Mesothelial cell of epicardium (in vitro differentiated cells): ENCODE data around the gene GPR3. TPM values are rescaled to one million over a fixed set of nuclear protein-coding genes. Genes with fewer than 3 reads are reported as not detected.

Source experiments
- DNase-seq, 2 experiments: peaks; one replicate each; pipeline ENCODE4 v3.0.0; 2021; ENCODE audit warnings: low spot score in 2 of 2; ENCODE audit not compliant: unreplicated experiment in 2 of 2
- H3K27ac Mint-ChIP-seq: 2 replicates; pipeline ENCODE4 v1.8.0; 2021; ENCODE audit warnings: mixed read lengths
- H3K27me3 Mint-ChIP-seq: 2 replicates; pipeline ENCODE4 v1.8.0; 2021; ENCODE audit warnings: low read depth, mixed read lengths
- H3K36me3 Mint-ChIP-seq: 2 replicates; pipeline ENCODE4 v1.8.0; 2021; ENCODE audit warnings: mixed read lengths
- H3K4me1 Mint-ChIP-seq: 2 replicates; pipeline ENCODE4 v1.8.0; 2021; ENCODE audit warnings: mixed read lengths
- H3K4me3 Mint-ChIP-seq: 2 replicates; pipeline ENCODE4 v1.8.0; 2021; ENCODE audit warnings: mild to moderate bottlenecking, moderate library complexity, mixed read lengths
- H3K9me3 Mint-ChIP-seq: 2 replicates; pipeline ENCODE4 v1.8.0; 2021; ENCODE audit warnings: mixed read lengths
- CTCF ChIP-seq: fragments of 200-600 bp; sonication (generic); IDR thresholded peaks from one replicate; pipeline ENCODE4 v1.5.0; 2021; ENCODE audit warnings: antibody characterized with exemption; ENCODE audit not compliant: unreplicated experiment
- total RNA-seq: library from RNA; stranded (reverse); gene quantifications from 3 replicates; pipeline ENCODE4 v1.2.1, GENCODE V29; 2021

GPR3 gene
- total RNA-seq, 1 donor from 2014 or later, result 1.7 TPM

GRCh38 chr1:27410709-27411108, 18.3 kb downstream of the GPR3 start:
- DNase-seq, result no peak
- TF ChIP-seq CTCF, result no peak
- H3K4me1 Mint-ChIP-seq, result no peaks in the 10 kb centered on the region
- H3K4me3 Mint-ChIP-seq, result no peak overlapping the region
- H3K27ac Mint-ChIP-seq, result no peak overlapping the region
- no peaks in the 10 kb centered on the region for H3K9me3 Mint-ChIP-seq
- H3K36me3 Mint-ChIP-seq, result peaks cover 43% of the 10 kb centered on the region
- H3K27me3 Mint-ChIP-seq, result no peaks in the 10 kb centered on the region

GRCh38 chr1:27412502-27412901, 20.1 kb downstream of the GPR3 start:
- Mint-ChIP-seq H3K36me3 (peaks cover 48% of the 10 kb centered on the region), H3K4me3 (no peak overlapping the region), H3K9me3 (no peaks in the 10 kb centered on the region), H3K27me3 (no peaks in the 10 kb centered on the region), H3K27ac (no peak overlapping the region), H3K4me1 (no peaks in the 10 kb centered on the region)
- TF ChIP-seq CTCF, result no peak
- no peak for DNase-seq

- no peak overlapping the region for H3K27ac Mint-ChIP-seq
- TF ChIP-seq CTCF, result no peak
- peaks cover 45% of the 10 kb centered on the region for H3K36me3 Mint-ChIP-seq
- no peak for DNase-seq
- H3K4me3 Mint-ChIP-seq, result no peak overlapping the region
- peaks cover 2% of the 10 kb centered on the region for H3K4me1 Mint-ChIP-seq
- no peaks in the 10 kb centered on the region for H3K27me3 Mint-ChIP-seq
- no peaks in the 10 kb centered on the region for H3K9me3 Mint-ChIP-seq
These were observed 20.6 kb downstream of the GPR3 start for GRCh38 chr1:27413004-27413403.

GRCh38 chr1:27414091-27414490, 21.7 kb downstream of the GPR3 start:
- H3K9me3 Mint-ChIP-seq, result no peaks in the 10 kb centered on the region
- H3K27ac Mint-ChIP-seq, result no peak overlapping the region
- H3K27me3 Mint-ChIP-seq, result no peaks in the 10 kb centered on the region
- peaks cover 36% of the 10 kb centered on the region for H3K36me3 Mint-ChIP-seq
- H3K4me3 Mint-ChIP-seq, result no peak overlapping the region
- DNase-seq, result no peak
- H3K4me1 Mint-ChIP-seq, result peaks cover 13% of the 10 kb centered on the region
- no peak for TF ChIP-seq CTCF

- H3K27me3 Mint-ChIP-seq, result no peaks in the 10 kb centered on the region
- no peak for DNase-seq
- H3K36me3 Mint-ChIP-seq, result peaks cover 30% of the 10 kb centered on the region
- peak; percentile 39 for TF ChIP-seq CTCF
- H3K4me1 Mint-ChIP-seq, result peaks cover 22% of the 10 kb centered on the region
- no peak overlapping the region for H3K27ac Mint-ChIP-seq
- H3K4me3 Mint-ChIP-seq, result no peak overlapping the region
- H3K9me3 Mint-ChIP-seq, result no peaks in the 10 kb centered on the region
These were observed 24.1 kb downstream of the GPR3 start for GRCh38 chr1:27416387-27417111.
